WTC11 (cell line): ENCODE measurements around the gene SH3BGR. TPM values are rescaled to one million over a fixed set of nuclear protein-coding genes. Genes with fewer than 3 reads are reported as not detected.

Experiments used
- ATAC-seq: fragments of 200-7000 bp; cut with Tn5 transposase; 2 replicates; pipeline ENCODE4 v1.10.0; 2021; ENCODE audit warnings: mild to moderate bottlenecking, moderate library complexity
- CTCF ChIA-PET: fragments of 300-600 bp; sonication (Branson Sonifier 250); formaldehyde crosslinking; loops from one replicate; lab custom pipeline; 2021; ENCODE audit warnings: antibody characterized with exemption; lab: Charles Lee
- POLR2A ChIA-PET: fragments of 350-600 bp; sonication (Branson Sonifier 250); formaldehyde crosslinking; loops from one replicate; lab custom pipeline; 2021; ENCODE audit warnings: antibody characterized with exemption; lab: Charles Lee
- DNase-seq: peaks from one replicate; pipeline ENCODE4 v3.0.0; 2021; ENCODE audit warnings: low spot score
- H3K27ac Mint-ChIP-seq: 2 replicates; pipeline ENCODE4 v1.8.0; 2021; ENCODE audit warnings: mixed read lengths
- H3K27me3 Mint-ChIP-seq: 2 replicates; pipeline ENCODE4 v1.8.0; 2021; ENCODE audit warnings: low read depth, mild to moderate bottlenecking, moderate library complexity, mixed read lengths
- H3K36me3 Mint-ChIP-seq: 2 replicates; pipeline ENCODE4 v1.8.0; 2021; ENCODE audit warnings: mixed read lengths
- H3K4me1 Mint-ChIP-seq: 2 replicates; pipeline ENCODE4 v1.8.0; 2022; ENCODE audit warnings: mixed read lengths
- H3K4me3 Mint-ChIP-seq: 2 replicates; pipeline ENCODE4 v1.8.0; 2021; ENCODE audit warnings: mild to moderate bottlenecking, moderate library complexity, mixed read lengths
- H3K9me3 Mint-ChIP-seq: 2 replicates; pipeline ENCODE4 v1.8.0; 2021; ENCODE audit warnings: mixed read lengths
- ATF2 ChIP-seq: sonication (generic); formaldehyde crosslinking; IDR thresholded peaks from 2 replicates; pipeline ENCODE4 v1.8.1; 2022; ENCODE audit warnings: low read depth, missing genetic modification reagents, borderline replicate concordance
- EMX1 ChIP-seq: fragments of 250-450 bp; sonication (Bioruptor Pico); IDR thresholded peaks from 2 replicates; pipeline ENCODE4 v1.8.0; 2021; ENCODE audit warnings: mild to moderate bottlenecking
- FOXJ3 ChIP-seq: sonication (generic); formaldehyde crosslinking; IDR thresholded peaks from 2 replicates; pipeline ENCODE4 v1.9.0; 2021; ENCODE audit warnings: missing genetic modification reagents, mild to moderate bottlenecking, borderline replicate concordance
- FOXK1 ChIP-seq: sonication (generic); formaldehyde crosslinking; IDR thresholded peaks from 2 replicates; pipeline ENCODE4 v1.8.0; 2022; ENCODE audit warnings: mild to moderate bottlenecking, moderate library complexity, missing genetic modification reagents
- FOXP1 ChIP-seq: sonication (generic); formaldehyde crosslinking; IDR thresholded peaks from 2 replicates; pipeline ENCODE4 v1.8.0; 2022; ENCODE audit warnings: missing genetic modification reagents, mild to moderate bottlenecking, moderate library complexity, borderline replicate concordance
- GRHL2 ChIP-seq: fragments of 250-450 bp; sonication (Bioruptor Pico); IDR thresholded peaks from 2 replicates; pipeline ENCODE4 v1.8.0; 2022; ENCODE audit warnings: mild to moderate bottlenecking, moderate library complexity; ENCODE audit not compliant: insufficient replicate concordance, severe bottlenecking
- GTF2I ChIP-seq: fragments of 250-450 bp; sonication (Bioruptor Pico); conservative IDR thresholded peaks from 2 replicates; pipeline ENCODE4 v1.4.0; 2021; ENCODE audit warnings: mild to moderate bottlenecking
- JAZF1 ChIP-seq: fragments of 250-450 bp; sonication (Bioruptor Pico); IDR thresholded peaks from 2 replicates; pipeline ENCODE4 v1.9.0; 2021; ENCODE audit warnings: moderate library complexity, mild to moderate bottlenecking, inconsistent platforms
- NFYB ChIP-seq: sonication (generic); formaldehyde crosslinking; conservative IDR thresholded peaks from 2 replicates; pipeline ENCODE4 v1.8.0; 2022; ENCODE audit warnings: low read depth, missing genetic modification reagents
- NR3C1 ChIP-seq: sonication (generic); formaldehyde crosslinking; conservative IDR thresholded peaks from 2 replicates; pipeline ENCODE4 v1.8.1; 2023; ENCODE audit warnings: low read depth, mild to moderate bottlenecking, missing genetic modification reagents
- PRRX2 ChIP-seq: fragments of 250-450 bp; sonication (Bioruptor Pico); IDR thresholded peaks from 2 replicates; pipeline ENCODE4 v1.8.0; 2021; ENCODE audit warnings: mild to moderate bottlenecking
- SMAD3 ChIP-seq: sonication (generic); formaldehyde crosslinking; IDR thresholded peaks from 2 replicates; pipeline ENCODE4 v1.8.0; 2022; ENCODE audit warnings: missing genetic modification reagents, mild to moderate bottlenecking, borderline replicate concordance
- SOX15 ChIP-seq: fragments of 250-450 bp; sonication (Bioruptor Pico); IDR thresholded peaks from 2 replicates; pipeline ENCODE4 v1.9.0; 2021; ENCODE audit warnings: mild to moderate bottlenecking
- ZNF138 ChIP-seq: sonication (generic); formaldehyde crosslinking; conservative IDR thresholded peaks from 2 replicates; pipeline ENCODE4 v1.8.1; 2022; ENCODE audit warnings: mild to moderate bottlenecking, moderate library complexity, missing genetic modification reagents
- ZNF232 ChIP-seq: sonication (generic); formaldehyde crosslinking; IDR thresholded peaks from 2 replicates; pipeline ENCODE4 v1.8.0; 2022; ENCODE audit warnings: mild to moderate bottlenecking, missing genetic modification reagents
- ZNF532 ChIP-seq: fragments of 250-450 bp; sonication (Bioruptor Pico); IDR thresholded peaks from 2 replicates; pipeline ENCODE4 v1.9.0; 2021; ENCODE audit warnings: mild to moderate bottlenecking, borderline replicate concordance
- ZNF671 ChIP-seq: fragments of 250-450 bp; sonication (Bioruptor Pico); IDR thresholded peaks from 2 replicates; pipeline ENCODE4 v1.8.0; 2021; ENCODE audit warnings: mild to moderate bottlenecking
- total RNA-seq: library from RNA; stranded (reverse); gene quantifications from 3 replicates; pipeline ENCODE4 v1.2.3, GENCODE V29; 2021
- TF ChIP-seq, protein P1 (sequence below): sonication (generic); formaldehyde crosslinking; IDR thresholded peaks from 2 replicates; pipeline ENCODE4 v1.8.1; 2022; ENCODE audit warnings: mild to moderate bottlenecking, moderate library complexity, missing genetic modification reagents
- TF ChIP-seq, protein P2 (sequence below): sonication (generic); formaldehyde crosslinking; IDR thresholded peaks from 2 replicates; pipeline ENCODE4 v1.8.1; 2022; ENCODE audit warnings: low read depth, mild to moderate bottlenecking, moderate library complexity, missing genetic modification reagents, borderline replicate concordance
- TF ChIP-seq, protein P3 (sequence below): fragments of 250-450 bp; sonication (Bioruptor Pico); conservative IDR thresholded peaks from 2 replicates; pipeline ENCODE4 v1.9.0; 2021; ENCODE audit warnings: mild to moderate bottlenecking
- TF ChIP-seq, protein P4 (sequence below): sonication (generic); formaldehyde crosslinking; IDR thresholded peaks from 2 replicates; pipeline ENCODE4 v1.8.1; 2023; ENCODE audit warnings: mild to moderate bottlenecking, missing genetic modification reagents, moderate library complexity
- TF ChIP-seq, protein P5 (sequence below): sonication (generic); formaldehyde crosslinking; IDR thresholded peaks from 2 replicates; pipeline ENCODE4 v1.8.1; 2022; ENCODE audit warnings: missing genetic modification reagents, borderline replicate concordance

SH3BGR gene
- total RNA-seq, 1 experiment from 2014 or later: 3.2 TPM

DNA sequence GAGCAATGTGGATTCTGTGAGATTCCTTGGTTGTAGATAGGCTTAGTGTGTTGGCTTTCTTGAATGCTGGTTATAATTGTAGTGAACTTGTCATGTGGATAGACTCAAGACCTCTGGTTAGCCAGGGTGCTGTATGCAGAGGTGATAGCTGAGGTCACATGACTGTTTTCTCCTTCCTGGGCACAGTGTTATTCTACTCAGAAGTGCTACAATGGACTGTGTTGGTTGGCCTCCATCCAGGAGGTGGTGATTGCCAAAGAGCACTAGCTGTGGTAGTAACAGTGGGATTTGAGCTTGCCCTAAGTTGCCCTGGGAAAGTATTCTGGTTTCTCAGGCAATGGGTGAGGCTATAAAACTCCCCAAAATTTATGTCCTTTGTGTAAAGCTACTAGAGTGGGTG is 71.6 kb downstream of the SH3BGR start:
- no peak overlapping the region for H3K4me3 Mint-ChIP-seq
- POLR2A ChIA-PET: no interaction called here
- peaks cover 53% of the 10 kb centered on the region for H3K4me1 Mint-ChIP-seq

GRCh38 chr21:39523915-39524314 is 72.1 kb downstream of the SH3BGR start:
- ChIA-PET POLR2A (no interaction called here), CTCF (interaction anchor here (1.0 kb wide), 1 partner anchor 152 kb away, joined by 5 read pairs; no protein-coding TSS in a partner anchor)
- ATAC-seq (0 out of 2 replicates have a peak, but pooled peaks have one; percentile 14), DNase-seq (no peak)
- H3K27me3 Mint-ChIP-seq: peaks cover 17% of the 10 kb centered on the region
- no peak overlapping the region for H3K27ac Mint-ChIP-seq
- H3K4me1 Mint-ChIP-seq: peaks cover 50% of the 10 kb centered on the region
- TF ChIP-seq, protein P1, sequence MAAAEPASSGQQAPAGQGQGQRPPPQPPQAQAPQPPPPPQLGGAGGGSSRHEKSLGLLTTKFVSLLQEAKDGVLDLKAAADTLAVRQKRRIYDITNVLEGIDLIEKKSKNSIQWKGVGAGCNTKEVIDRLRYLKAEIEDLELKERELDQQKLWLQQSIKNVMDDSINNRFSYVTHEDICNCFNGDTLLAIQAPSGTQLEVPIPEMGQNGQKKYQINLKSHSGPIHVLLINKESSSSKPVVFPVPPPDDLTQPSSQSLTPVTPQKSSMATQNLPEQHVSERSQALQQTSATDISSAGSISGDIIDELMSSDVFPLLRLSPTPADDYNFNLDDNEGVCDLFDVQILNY (CRISPR knock-in tag): no peak
- no peak for TF ChIP-seq NFYB
- TF ChIP-seq ZNF671 (CRISPR knock-in tag): no peak
- TF ChIP-seq ZNF532: no peak
- TF ChIP-seq ATF2 (CRISPR knock-in tag): no peak
- no peak for TF ChIP-seq FOXK1 (CRISPR knock-in tag)
- TF ChIP-seq FOXJ3: no peak
- TF ChIP-seq, protein P2, sequence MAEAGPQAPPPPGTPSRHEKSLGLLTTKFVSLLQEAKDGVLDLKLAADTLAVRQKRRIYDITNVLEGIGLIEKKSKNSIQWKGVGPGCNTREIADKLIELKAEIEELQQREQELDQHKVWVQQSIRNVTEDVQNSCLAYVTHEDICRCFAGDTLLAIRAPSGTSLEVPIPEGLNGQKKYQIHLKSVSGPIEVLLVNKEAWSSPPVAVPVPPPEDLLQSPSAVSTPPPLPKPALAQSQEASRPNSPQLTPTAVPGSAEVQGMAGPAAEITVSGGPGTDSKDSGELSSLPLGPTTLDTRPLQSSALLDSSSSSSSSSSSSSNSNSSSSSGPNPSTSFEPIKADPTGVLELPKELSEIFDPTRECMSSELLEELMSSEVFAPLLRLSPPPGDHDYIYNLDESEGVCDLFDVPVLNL (CRISPR knock-in tag): no peak
- no peak for TF ChIP-seq JAZF1 (CRISPR knock-in tag)
- TF ChIP-seq GTF2I: no peak
- no peak for TF ChIP-seq PRRX2 (CRISPR knock-in tag)
- TF ChIP-seq SMAD3: no peak
- TF ChIP-seq, protein P3, sequence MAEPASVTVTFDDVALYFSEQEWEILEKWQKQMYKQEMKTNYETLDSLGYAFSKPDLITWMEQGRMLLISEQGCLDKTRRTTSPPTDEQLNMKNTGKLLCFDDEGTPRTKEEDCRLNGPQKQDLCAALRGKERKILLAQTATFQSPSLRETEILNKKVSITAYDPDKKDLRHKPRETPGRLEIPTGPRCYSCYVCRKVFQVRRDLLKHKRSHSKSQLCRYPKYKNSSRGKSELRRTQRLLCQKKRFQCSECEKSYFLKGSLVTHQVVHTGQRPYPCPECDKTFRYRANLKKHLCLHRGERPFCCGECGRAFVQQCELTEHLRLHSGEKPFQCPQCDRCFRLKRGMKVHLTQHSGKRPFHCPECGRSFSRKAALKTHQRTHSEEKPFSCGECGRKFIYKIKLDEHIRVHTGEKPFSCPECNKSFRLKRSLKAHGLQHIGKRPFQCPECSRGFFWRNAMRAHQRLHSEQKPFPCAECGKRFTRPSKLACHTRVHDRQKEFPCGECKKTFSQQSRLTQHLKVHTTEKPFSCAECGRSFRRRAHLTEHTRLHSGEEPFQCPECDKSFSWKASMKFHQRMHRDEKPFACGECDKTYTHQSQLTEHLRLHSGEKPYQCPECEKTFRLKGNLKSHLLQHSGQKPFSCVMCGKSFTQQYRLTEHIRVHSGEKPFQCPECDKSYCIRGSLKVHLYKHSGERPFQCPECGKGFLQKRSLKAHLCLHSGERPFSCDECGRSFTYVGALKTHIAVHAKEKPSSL (CRISPR knock-in tag): no peak
- no peak for TF ChIP-seq GRHL2 (CRISPR knock-in tag)
- no peak for TF ChIP-seq NR3C1 (CRISPR knock-in tag)
- TF ChIP-seq ZNF138 (CRISPR knock-in tag): no peak
- TF ChIP-seq EMX1 (CRISPR knock-in tag): no peak
- no peak for TF ChIP-seq ZNF232
- H3K9me3 Mint-ChIP-seq: peaks cover 28% of the 10 kb centered on the region
- no peak overlapping the region for H3K4me3 Mint-ChIP-seq
- peaks cover 21% of the 10 kb centered on the region for H3K36me3 Mint-ChIP-seq

More for the DNA sequence above, 71.6 kb downstream of the SH3BGR start:
- Mint-ChIP-seq H3K27me3 (peaks cover 16% of the 10 kb centered on the region), H3K36me3 (peaks cover 21% of the 10 kb centered on the region), H3K27ac (no peak overlapping the region), H3K9me3 (peaks cover 28% of the 10 kb centered on the region)
- ATAC-seq (no peak), DNase-seq (no peak)
- CTCF ChIA-PET: interaction anchor here (1.0 kb wide), 1 partner anchor 153 kb away, joined by 5 read pairs; no protein-coding TSS in a partner anchor
- TF ChIP-seq SOX15 (no peak), GTF2I (no peak), FOXP1 (no peak)
- TF ChIP-seq, protein P4, sequence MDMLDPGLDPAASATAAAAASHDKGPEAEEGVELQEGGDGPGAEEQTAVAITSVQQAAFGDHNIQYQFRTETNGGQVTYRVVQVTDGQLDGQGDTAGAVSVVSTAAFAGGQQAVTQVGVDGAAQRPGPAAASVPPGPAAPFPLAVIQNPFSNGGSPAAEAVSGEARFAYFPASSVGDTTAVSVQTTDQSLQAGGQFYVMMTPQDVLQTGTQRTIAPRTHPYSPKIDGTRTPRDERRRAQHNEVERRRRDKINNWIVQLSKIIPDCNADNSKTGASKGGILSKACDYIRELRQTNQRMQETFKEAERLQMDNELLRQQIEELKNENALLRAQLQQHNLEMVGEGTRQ (CRISPR knock-in tag): 0 out of 2 replicates have a peak, but pooled peaks have one; percentile 12
- TF ChIP-seq, protein P5, sequence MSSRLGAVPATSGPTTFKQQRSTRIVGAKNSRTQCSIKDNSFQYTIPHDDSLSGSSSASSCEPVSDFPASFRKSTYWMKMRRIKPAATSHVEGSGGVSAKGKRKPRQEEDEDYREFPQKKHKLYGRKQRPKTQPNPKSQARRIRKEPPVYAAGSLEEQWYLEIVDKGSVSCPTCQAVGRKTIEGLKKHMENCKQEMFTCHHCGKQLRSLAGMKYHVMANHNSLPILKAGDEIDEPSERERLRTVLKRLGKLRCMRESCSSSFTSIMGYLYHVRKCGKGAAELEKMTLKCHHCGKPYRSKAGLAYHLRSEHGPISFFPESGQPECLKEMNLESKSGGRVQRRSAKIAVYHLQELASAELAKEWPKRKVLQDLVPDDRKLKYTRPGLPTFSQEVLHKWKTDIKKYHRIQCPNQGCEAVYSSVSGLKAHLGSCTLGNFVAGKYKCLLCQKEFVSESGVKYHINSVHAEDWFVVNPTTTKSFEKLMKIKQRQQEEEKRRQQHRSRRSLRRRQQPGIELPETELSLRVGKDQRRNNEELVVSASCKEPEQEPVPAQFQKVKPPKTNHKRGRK (CRISPR knock-in tag): no peak
